ENCODE data around the gene IFT20. TPM values are rescaled to one million over a fixed set of nuclear protein-coding genes. Genes with fewer than 3 reads are reported as not detected.

IFT20 gene
- total RNA-seq, 1 experiment from 2014 or later, result 21.0 TPM

- H2BK5ac ChIP-seq (ENCODE audit: insufficient read length, low read length), result no peak overlapping the region
- H3K4ac ChIP-seq (ENCODE audit: low read depth, low read length), result no peak overlapping the region
- H2BK12ac ChIP-seq (ENCODE audit: insufficient read length, low read depth, low read length), result no peak overlapping the region
- H3K18ac ChIP-seq (ENCODE audit: insufficient read length, low read depth, low read length), result no peak overlapping the region
- no peak overlapping the region for H2BK20ac ChIP-seq (ENCODE audit: low read depth, low read length, poor library complexity, severe bottlenecking)
- H3T11ph ChIP-seq (ENCODE audit: low read length), result no peak overlapping the region
- Mint-ChIP-seq H3K9me3 (no peaks in the 10 kb centered on the region; a peak in 1 of 5 replicates), H3K27me3 (ENCODE audit: low read depth) (peaks cover 15% of the 10 kb centered on the region), H3K4me3 (no peak overlapping the region), H3K27ac (no peak overlapping the region; a peak in 1 of 7 replicates), H3K36me3 (ENCODE audit: insufficient read depth in 1 of 3, low read depth in 3 of 3) (peaks cover 0 to 6% (median 0%) of the 10 kb centered on the region in 3 experiments; a peak in 2 of 7 replicates), H3K4me1 (peaks cover 14 to 21% of the 10 kb centered on the region in 2 experiments)
- peaks cover 2% of the 10 kb centered on the region for H4K20me1 ChIP-seq (ENCODE audit: control insufficient read depth, insufficient read depth, insufficient read length)
- no peak overlapping the region for H3K27ac ChIP-seq (ENCODE audit: insufficient read length, low read depth, low read length)
- no peak overlapping the region for H4K8ac ChIP-seq (replicated peaks; ENCODE audit: insufficient read length, low read depth, low read length)
- H3K56ac ChIP-seq (ENCODE audit: insufficient read length, low read depth, low read length), result no peak overlapping the region
- H2AK5ac ChIP-seq (ENCODE audit: insufficient read length, low read length), result no peak overlapping the region
- no peaks in the 10 kb centered on the region for H3K79me1 ChIP-seq (ENCODE audit: insufficient read depth, low read depth, low read length, poor library complexity, severe bottlenecking)
- H2AFZ ChIP-seq (ENCODE audit: low read length), result no peak overlapping the region
- DNase-seq, result no peak
- H4K91ac ChIP-seq (ENCODE audit: insufficient read length, low read depth, low read length), result no peak overlapping the region
- no peaks in the 10 kb centered on the region for H3K79me2 ChIP-seq (ENCODE audit: insufficient read depth, low read length)
- no peak for TF ChIP-seq CTCF (conservative IDR thresholded peaks at IDR 0.05)
- H2BK15ac ChIP-seq (ENCODE audit: low read depth, low read length), result no peak overlapping the region
- H3K9ac ChIP-seq (ENCODE audit: extremely low read depth, insufficient read length, low read length), result no peak overlapping the region
- peaks cover 11% of the 10 kb centered on the region; the same call in 1 of the 2 replicates for H3K27me3 ChIP-seq (ENCODE audit: insufficient read depth, low read length)
- no peak overlapping the region for H2BK120ac ChIP-seq (ENCODE audit: low read depth, low read length, poor library complexity, severe bottlenecking)
- H3K4me1 ChIP-seq (ENCODE audit: insufficient read depth, low read length), result peaks cover 2% of the 10 kb centered on the region; the same call in 1 of the 2 replicates
- WGBS (ENCODE audit: extremely low coverage, insufficient read length, low lambda C conversion rate), result no CpG with 5 or more reads among the region's 5 CpGs
- H3K14ac ChIP-seq (ENCODE audit: insufficient read depth, low read length), result no peak overlapping the region; the same call in 1 of the 2 replicates
- no peak overlapping the region for H3K23ac ChIP-seq (ENCODE audit: insufficient read length, low read depth, low read length)
- H4K5ac ChIP-seq (ENCODE audit: insufficient read length, low read depth, low read length), result no peak overlapping the region
- no peak overlapping the region for H3K4me2 ChIP-seq (ENCODE audit: insufficient read depth, insufficient read length, low read length)
- no peaks in the 10 kb centered on the region for H3K9me3 ChIP-seq (ENCODE audit: control insufficient read depth, low read depth, low read length)
- H3K23me2 ChIP-seq (ENCODE audit: insufficient read length, low read depth, low read length, poor library complexity, severe bottlenecking), result peaks cover 10% of the 10 kb centered on the region
These were observed 33.1 kb upstream of the IFT20 start for GRCh38 chr17:28368306-28368831.
